Measurements from ENCODE around the gene BSN.

BSN gene

GRCh38 chr3:49716169-49716568, 161.9 kb downstream of the BSN start:
- DNase-seq: no peak
- no peak for ATAC-seq

- DNase-seq (no peak), ATAC-seq (no peak)
These were observed 162.5 kb downstream of the BSN start for GRCh38 chr3:49716691-49717210.

GRCh38 chr3:49717211-49717958, 163.1 kb downstream of the BSN start:
- DNase-seq: no peak
- no peak for ATAC-seq

- ATAC-seq: no peak
- DNase-seq: no peak
These were observed 163.9 kb downstream of the BSN start for GRCh38 chr3:49717959-49718857.

- DNase-seq: no peak
These were observed 164.6 kb downstream of the BSN start for GRCh38 chr3:49718858-49719213.

GRCh38 chr3:49719214-49719884, 165.1 kb downstream of the BSN start, which contains the start of gene AMIGO3:
TSS of gene AMIGO3 (minus strand) at chr3:49719684. CDS start at chr3:49719465, 219 bp downstream.
- peak; percentile 67 for ATAC-seq
- peak; percentile 93 for DNase-seq

More at GRCh38 chr3:49718858-49719213, 164.6 kb downstream of the BSN start:
- no peak for ATAC-seq

Measured in stimulated activated naive CD8-positive, alpha-beta T cell treated with anti-CD3 and anti-CD28 coated beads, Interleukin-15, Interleukin-2, amounts not matched to agents 100 U/mL and 50 U/mL, for 24 hours (primary cell).